HEK293T (cell line): ENCODE data around the gene CCDC148.

Experiments
- ARNT ChIP-seq: fragments of 450-650 bp; IDR thresholded peaks from 2 replicates; pipeline ENCODE4 v1.6.1; 2017; ENCODE audit warnings: mild to moderate bottlenecking
- BHLHE40 ChIP-seq: fragments of 450-650 bp; IDR thresholded peaks from 2 replicates; pipeline ENCODE4 v1.6.1; 2016; ENCODE audit warnings: mild to moderate bottlenecking, moderate library complexity, borderline replicate concordance
- CTBP1 ChIP-seq: fragments of 450-650 bp; IDR thresholded peaks from 2 replicates; pipeline ENCODE4 v1.6.1; 2016; ENCODE audit warnings: borderline replicate concordance
- ELF4 ChIP-seq: fragments of 450-650 bp; IDR thresholded peaks from 2 replicates; pipeline ENCODE4 v1.6.1; 2017; ENCODE audit warnings: antibody characterized with exemption
- FOXA1 ChIP-seq: fragments of 450-650 bp; IDR thresholded peaks from 2 replicates; pipeline ENCODE4 v1.6.1; 2016; ENCODE audit warnings: mild to moderate bottlenecking
- FOXK2 ChIP-seq: fragments of 450-650 bp; IDR thresholded peaks from 2 replicates; pipeline ENCODE4 v1.6.1; 2016; ENCODE audit warnings: mild to moderate bottlenecking
- LEF1 ChIP-seq: fragments of 450-650 bp; IDR thresholded peaks from 2 replicates; pipeline ENCODE4 v1.6.1; 2017; ENCODE audit warnings: mild to moderate bottlenecking, borderline replicate concordance
- NFRKB ChIP-seq: fragments of 450-650 bp; IDR thresholded peaks from 2 replicates; pipeline ENCODE4 v1.6.1; 2016; ENCODE audit warnings: mild to moderate bottlenecking, moderate library complexity
- SP1 ChIP-seq: fragments of 450-650 bp; IDR thresholded peaks from 2 replicates; pipeline ENCODE4 v1.6.1; 2017
- TARDBP ChIP-seq: fragments of 450-650 bp; IDR thresholded peaks from 2 replicates; pipeline ENCODE4 v1.6.1; 2016
- ZNF384 ChIP-seq: fragments of 450-650 bp; IDR thresholded peaks from 2 replicates; pipeline ENCODE4 v1.6.1; 2016
- TF ChIP-seq, protein P1 (sequence below): fragments of 450-650 bp; IDR thresholded peaks from 2 replicates; pipeline ENCODE4 v1.6.1; 2016

DNA sequence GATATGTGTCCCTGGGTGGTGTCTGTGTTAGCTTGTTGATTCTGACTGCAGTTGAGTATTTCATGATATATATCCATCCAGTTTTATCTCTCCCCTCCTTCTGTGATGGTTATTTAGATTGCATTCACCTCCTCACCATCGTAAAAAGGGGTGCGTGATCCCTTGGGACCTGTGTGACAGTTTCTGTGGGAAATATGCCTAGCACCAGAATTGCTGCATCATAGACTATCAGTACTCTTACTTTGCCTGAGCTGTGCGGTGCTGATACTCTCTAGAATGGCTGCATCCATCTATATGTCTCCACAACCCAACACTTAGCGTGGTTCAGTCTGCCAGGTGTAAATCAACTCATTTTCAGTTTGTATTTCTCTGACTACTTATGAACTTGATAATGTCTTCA lies 34.5 kb upstream of the CCDC148 start:
- TF ChIP-seq ELF4 = no peak
- TF ChIP-seq TARDBP = no peak
- TF ChIP-seq FOXK2 = no peak
- no peak for TF ChIP-seq SP1
- no peak for TF ChIP-seq ZNF384
- TF ChIP-seq NFRKB = no peak
- TF ChIP-seq LEF1 = no peak
- no peak for TF ChIP-seq ARNT
- no peak for TF ChIP-seq BHLHE40
- no peak for TF ChIP-seq CTBP1
- no peak for TF ChIP-seq FOXA1
- TF ChIP-seq, protein P1, sequence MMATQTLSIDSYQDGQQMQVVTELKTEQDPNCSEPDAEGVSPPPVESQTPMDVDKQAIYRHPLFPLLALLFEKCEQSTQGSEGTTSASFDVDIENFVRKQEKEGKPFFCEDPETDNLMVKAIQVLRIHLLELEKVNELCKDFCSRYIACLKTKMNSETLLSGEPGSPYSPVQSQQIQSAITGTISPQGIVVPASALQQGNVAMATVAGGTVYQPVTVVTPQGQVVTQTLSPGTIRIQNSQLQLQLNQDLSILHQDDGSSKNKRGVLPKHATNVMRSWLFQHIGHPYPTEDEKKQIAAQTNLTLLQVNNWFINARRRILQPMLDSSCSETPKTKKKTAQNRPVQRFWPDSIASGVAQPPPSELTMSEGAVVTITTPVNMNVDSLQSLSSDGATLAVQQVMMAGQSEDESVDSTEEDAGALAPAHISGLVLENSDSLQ = no peak
